IgD-negative memory B cell (primary cell): ENCODE measurements around the gene TMEM161A. TPM values are rescaled to one million over a fixed set of nuclear protein-coding genes. Genes with fewer than 3 reads are reported as not detected.
"Not testable (repeated sequence)": the region's sequence is repeated elsewhere in the genome, so short reads cannot be mapped to it uniquely, and the experiment has no call there.

ENCODE experiments used
- H3K27ac Mint-ChIP-seq, 3 donors: one replicate each; pipeline ENCODE4 v1.8.0; 2020 to 2022; ENCODE audit warnings: mild to moderate bottlenecking in 3 of 3, mixed read lengths in 3 of 3, moderate library complexity in 1 of 3
- H3K27me3 Mint-ChIP-seq: one replicate; pipeline ENCODE4 v1.8.0; 2021; ENCODE audit warnings: mixed read lengths
- H3K36me3 Mint-ChIP-seq: one replicate; pipeline ENCODE4 v1.8.0; 2020; ENCODE audit warnings: mild to moderate bottlenecking, mixed read lengths
- H3K4me1 Mint-ChIP-seq, 3 donors: one replicate each; pipeline ENCODE4 v1.8.0; 2020 to 2022; ENCODE audit warnings: mixed read lengths in 3 of 3, mild to moderate bottlenecking in 1 of 3
- H3K4me3 Mint-ChIP-seq, 4 donors: one replicate each; pipeline ENCODE4 v1.8.0; 2020 to 2022; ENCODE audit warnings: mild to moderate bottlenecking in 4 of 4, mixed read lengths in 4 of 4, moderate library complexity in 3 of 4
- H3K9me3 Mint-ChIP-seq, 3 donors: one replicate each; pipeline ENCODE4 v1.8.0; 2020 to 2021; ENCODE audit warnings: mixed read lengths in 3 of 3, mild to moderate bottlenecking in 1 of 3
- polyA plus RNA-seq: library from polyadenylated mRNA; unstranded; fragments of 300-500 nt; fragmentation: Illumina TruSeq; gene quantifications from one replicate; pipeline ENCODE4 v1.2.3, GENCODE V29; 2021

The TMEM161A gene
- polyA plus RNA-seq, 1 donor from 2014 or later, result 18.5 TPM

- not testable (repeated sequence) for H3K36me3 Mint-ChIP-seq, H3K27me3 Mint-ChIP-seq, H3K9me3 Mint-ChIP-seq, H3K4me3 Mint-ChIP-seq, H3K27ac Mint-ChIP-seq, H3K4me1 Mint-ChIP-seq
Measured at GRCh38 chr19:19102566-19102965, 35.7 kb downstream of the TMEM161A start.

GRCh38 chr19:19101540-19101939 is 36.7 kb downstream of the TMEM161A start:
- Mint-ChIP-seq H3K9me3 (no peaks in the 10 kb centered on the region), H3K36me3 (peaks cover 3% of the 10 kb centered on the region), H3K27ac (no peak overlapping the region), H3K27me3 (no peaks in the 10 kb centered on the region), H3K4me3 (no peak overlapping the region), H3K4me1 (peaks cover 0 to 2% (median 0%) of the 10 kb centered on the region in 3 donors)

- Mint-ChIP-seq H3K4me1 (peaks cover 0 to 2% (median 0%) of the 10 kb centered on the region in 3 donors), H3K27ac (no peak overlapping the region), H3K27me3 (no peaks in the 10 kb centered on the region), H3K9me3 (no peaks in the 10 kb centered on the region), H3K36me3 (peaks cover 3% of the 10 kb centered on the region), H3K4me3 (no peak overlapping the region)
Measured at GRCh38 chr19:19098703-19099632, 39.3 kb downstream of the TMEM161A start.

- Mint-ChIP-seq H3K27ac (no peak overlapping the region), H3K9me3 (no peaks in the 10 kb centered on the region), H3K4me3 (no peak overlapping the region), H3K27me3 (no peaks in the 10 kb centered on the region), H3K36me3 (peaks cover 3% of the 10 kb centered on the region), H3K4me1 (peaks cover 0 to 2% (median 0%) of the 10 kb centered on the region in 3 donors)
Measured at GRCh38 chr19:19098084-19098702, 40.1 kb downstream of the TMEM161A start.

GRCh38 chr19:19096641-19097627 is 41.3 kb downstream of the TMEM161A start:
- Mint-ChIP-seq H3K4me1 (peaks cover 0 to 3% (median 2%) of the 10 kb centered on the region in 3 donors), H3K27me3 (no peaks in the 10 kb centered on the region), H3K4me3 (no peak overlapping the region), H3K27ac (peak overlapping the region in 1 of 3 donors; percentile 56), H3K9me3 (no peaks in the 10 kb centered on the region), H3K36me3 (peaks cover 3% of the 10 kb centered on the region)

- Mint-ChIP-seq H3K4me1 (peaks cover 0 to 3% (median 2%) of the 10 kb centered on the region in 3 donors), H3K9me3 (no peaks in the 10 kb centered on the region), H3K27ac (no peak overlapping the region), H3K27me3 (no peaks in the 10 kb centered on the region), H3K4me3 (no peak overlapping the region), H3K36me3 (peaks cover 3% of the 10 kb centered on the region)
Measured at GRCh38 chr19:19095691-19096090, 42.6 kb downstream of the TMEM161A start.

- Mint-ChIP-seq H3K27me3 (no peaks in the 10 kb centered on the region), H3K4me3 (peak overlapping the region in 1 of 4 donors; percentile 60), H3K9me3 (no peaks in the 10 kb centered on the region), H3K27ac (no peak overlapping the region), H3K4me1 (peaks cover 0 to 6% (median 0%) of the 10 kb centered on the region in 3 donors), H3K36me3 (no peaks in the 10 kb centered on the region)
Measured at GRCh38 chr19:19094513-19094912, 43.8 kb downstream of the TMEM161A start.

- Mint-ChIP-seq H3K4me1 (peaks cover 5 to 16% (median 13%) of the 10 kb centered on the region in 3 donors), H3K9me3 (no peaks in the 10 kb centered on the region), H3K4me3 (no peak overlapping the region), H3K27me3 (no peaks in the 10 kb centered on the region), H3K36me3 (no peaks in the 10 kb centered on the region), H3K27ac (peak overlapping the region in 1 of 3 donors; percentile 11)
Measured at GRCh38 chr19:19087676-19088075, 50.6 kb downstream of the TMEM161A start.

GRCh38 chr19:19083413-19084178 is 54.7 kb downstream of the TMEM161A start:
- Mint-ChIP-seq H3K4me1 (peaks cover 5 to 24% (median 24%) of the 10 kb centered on the region in 3 donors), H3K9me3 (no peaks in the 10 kb centered on the region), H3K36me3 (peaks cover 2% of the 10 kb centered on the region), H3K27me3 (no peaks in the 10 kb centered on the region), H3K27ac (no peak overlapping the region), H3K4me3 (peak overlapping the region in 1 of 4 donors; percentile 55)

GRCh38 chr19:19081642-19082151 is 56.6 kb downstream of the TMEM161A start:
- Mint-ChIP-seq H3K9me3 (no peaks in the 10 kb centered on the region), H3K36me3 (peaks cover 7% of the 10 kb centered on the region), H3K4me1 (peaks cover 14 to 30% (median 27%) of the 10 kb centered on the region in 3 donors), H3K27ac (no peak overlapping the region), H3K27me3 (no peaks in the 10 kb centered on the region), H3K4me3 (peak overlapping the region in 1 of 4 donors; percentile 12)

- Mint-ChIP-seq H3K4me1 (peaks cover 9 to 34% (median 25%) of the 10 kb centered on the region in 3 donors), H3K36me3 (peaks cover 8% of the 10 kb centered on the region), H3K9me3 (no peaks in the 10 kb centered on the region), H3K27ac (peak overlapping the region in 1 of 3 donors; percentile 53), H3K27me3 (no peaks in the 10 kb centered on the region), H3K4me3 (no peak overlapping the region)
Measured at GRCh38 chr19:19079571-19079970, 58.7 kb downstream of the TMEM161A start.

- no peak overlapping the region for H3K4me3 Mint-ChIP-seq
- H3K9me3 Mint-ChIP-seq, result no peaks in the 10 kb centered on the region
- H3K27ac Mint-ChIP-seq, result peak overlapping the region in 1 of 3 donors; percentile 51
- no peaks in the 10 kb centered on the region for H3K27me3 Mint-ChIP-seq
- H3K4me1 Mint-ChIP-seq, result peaks cover 9 to 41% (median 27%) of the 10 kb centered on the region in 3 donors
- peaks cover 9% of the 10 kb centered on the region for H3K36me3 Mint-ChIP-seq
Measured at GRCh38 chr19:19078801-19079200, 59.5 kb downstream of the TMEM161A start.

GRCh38 chr19:19077103-19077502 is 61.2 kb downstream of the TMEM161A start:
- Mint-ChIP-seq H3K27ac (no peak overlapping the region), H3K9me3 (no peaks in the 10 kb centered on the region), H3K4me1 (peaks cover 10 to 43% (median 27%) of the 10 kb centered on the region in 3 donors), H3K27me3 (no peaks in the 10 kb centered on the region), H3K4me3 (no peak overlapping the region), H3K36me3 (peaks cover 9% of the 10 kb centered on the region)

- Mint-ChIP-seq H3K4me1 (peaks cover 13 to 42% (median 28%) of the 10 kb centered on the region in 3 donors), H3K9me3 (no peaks in the 10 kb centered on the region), H3K4me3 (no peak overlapping the region), H3K27me3 (no peaks in the 10 kb centered on the region), H3K36me3 (peaks cover 9% of the 10 kb centered on the region), H3K27ac (no peak overlapping the region)
Measured at GRCh38 chr19:19076476-19076875, 61.8 kb downstream of the TMEM161A start.
